GM21825 (cell line): ENCODE data around the gene TXN.
"Not testable (repeated sequence)": the region's sequence is repeated elsewhere in the genome, so short reads cannot be mapped to it uniquely, and the experiment has no call there.

Experiments
- ATAC-seq: cut with Tn5 transposase; IDR thresholded peaks from one replicate; pipeline ENCODE4 v1.9.1; 2021; ENCODE audit warnings: mild to moderate bottlenecking, moderate library complexity; ENCODE audit not compliant: unreplicated experiment

Gene TXN

GRCh38 chr9:110257956-110258355 lies 1.6 kb upstream of the TXN start:
- ATAC-seq = no peak

GRCh38 chr9:110257097-110257841 lies 962 bp upstream of the TXN start:
- no peak for ATAC-seq

GRCh38 chr9:110255463-110256379 lies 586 bp downstream of the TXN start:
- peak; percentile 22 for ATAC-seq

- ATAC-seq = no peak
These were observed 1.3 kb downstream of the TXN start for GRCh38 chr9:110255034-110255462.

- no peak for ATAC-seq
These were observed 1.8 kb downstream of the TXN start for GRCh38 chr9:110254500-110254899.

- ATAC-seq = no peak
These were observed 3.7 kb downstream of the TXN start for GRCh38 chr9:110252509-110253139.

- not testable (repeated sequence) for ATAC-seq
These were observed 4.5 kb downstream of the TXN start for GRCh38 chr9:110251770-110252169.

- no peak for ATAC-seq
These were observed 5.1 kb downstream of the TXN start for GRCh38 chr9:110251212-110251611.

GRCh38 chr9:110249603-110250002 lies 6.7 kb downstream of the TXN start:
- no peak for ATAC-seq

GRCh38 chr9:110248361-110248760 lies 7.9 kb downstream of the TXN start:
- ATAC-seq = no peak

- ATAC-seq = no peak
These were observed 10.1 kb downstream of the TXN start for GRCh38 chr9:110246214-110246613.

GRCh38 chr9:110244616-110245015 lies 11.7 kb downstream of the TXN start:
- no peak for ATAC-seq

GRCh38 chr9:110241858-110242321 lies 14.4 kb downstream of the TXN start:
- no peak for ATAC-seq

- ATAC-seq = no peak
These were observed 14.9 kb downstream of the TXN start for GRCh38 chr9:110241260-110241857.

GRCh38 chr9:110240198-110240597 lies 16.1 kb downstream of the TXN start:
- ATAC-seq = no peak

GRCh38 chr9:110228321-110228720 lies 28.0 kb downstream of the TXN start:
- ATAC-seq = no peak

GRCh38 chr9:110224583-110224982 lies 31.7 kb downstream of the TXN start:
- ATAC-seq = no peak

GRCh38 chr9:110220809-110221208 lies 35.5 kb downstream of the TXN start:
- no peak for ATAC-seq

GRCh38 chr9:110217656-110218099 lies 38.6 kb downstream of the TXN start:
- ATAC-seq = no peak

GRCh38 chr9:110214586-110215355 lies 41.5 kb downstream of the TXN start:
- ATAC-seq = no peak
